HG03571 (cell line): ENCODE measurements around the gene TMEM165.
"Not testable (repeated sequence)": the region's sequence is repeated elsewhere in the genome, so short reads cannot be mapped to it uniquely, and the experiment has no call there.

Source experiments
- ATAC-seq: cut with Tn5 transposase; IDR thresholded peaks from one replicate; pipeline ENCODE4 v1.9.1; 2021; ENCODE audit not compliant: unreplicated experiment

The TMEM165 gene, protein sequence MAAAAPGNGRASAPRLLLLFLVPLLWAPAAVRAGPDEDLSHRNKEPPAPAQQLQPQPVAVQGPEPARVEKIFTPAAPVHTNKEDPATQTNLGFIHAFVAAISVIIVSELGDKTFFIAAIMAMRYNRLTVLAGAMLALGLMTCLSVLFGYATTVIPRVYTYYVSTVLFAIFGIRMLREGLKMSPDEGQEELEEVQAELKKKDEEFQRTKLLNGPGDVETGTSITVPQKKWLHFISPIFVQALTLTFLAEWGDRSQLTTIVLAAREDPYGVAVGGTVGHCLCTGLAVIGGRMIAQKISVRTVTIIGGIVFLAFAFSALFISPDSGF

DNA sequence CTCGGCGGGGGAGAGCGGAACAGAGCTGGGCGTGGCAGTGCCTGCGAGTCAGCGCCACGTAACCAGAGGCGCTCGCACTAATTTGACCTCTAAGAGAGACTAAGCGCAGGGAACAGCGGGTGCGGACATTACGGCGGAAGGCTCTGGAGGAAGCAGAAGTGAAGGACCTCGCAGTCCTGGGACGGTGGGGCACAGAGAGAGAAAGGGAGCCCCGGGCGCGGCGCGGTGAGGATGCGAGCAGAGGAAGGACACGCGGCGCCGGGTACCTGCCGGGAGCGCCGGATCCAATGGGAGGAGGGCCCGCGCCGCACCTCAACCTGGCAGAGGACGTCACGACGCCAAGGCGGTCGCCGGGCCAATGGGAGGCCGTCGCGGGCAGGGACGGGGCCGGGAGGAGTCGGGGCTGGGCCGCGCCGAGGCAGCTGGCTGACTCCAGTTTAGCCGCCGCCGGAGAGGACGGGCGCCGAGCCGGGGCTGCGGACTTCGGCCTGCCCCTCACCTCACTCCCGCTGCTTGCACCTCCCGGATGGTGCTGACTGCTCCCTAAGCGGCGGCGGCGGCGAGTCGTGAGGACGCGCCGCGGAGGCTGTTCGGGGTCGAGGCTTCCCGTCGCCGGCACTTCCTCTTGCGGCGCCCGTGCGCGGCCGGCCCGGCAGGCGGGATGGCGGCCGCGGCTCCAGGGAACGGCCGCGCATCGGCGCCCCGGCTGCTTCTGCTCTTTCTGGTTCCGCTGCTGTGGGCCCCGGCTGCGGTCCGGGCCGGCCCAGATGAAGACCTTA is at the start of gene TMEM165:
TSS of gene TMEM165 (plus strand) at position 429 of the 779 bp plus-strand sequence. CDS start at position 662, 233 bp downstream.
- peak; percentile 94 for ATAC-seq

DNA sequence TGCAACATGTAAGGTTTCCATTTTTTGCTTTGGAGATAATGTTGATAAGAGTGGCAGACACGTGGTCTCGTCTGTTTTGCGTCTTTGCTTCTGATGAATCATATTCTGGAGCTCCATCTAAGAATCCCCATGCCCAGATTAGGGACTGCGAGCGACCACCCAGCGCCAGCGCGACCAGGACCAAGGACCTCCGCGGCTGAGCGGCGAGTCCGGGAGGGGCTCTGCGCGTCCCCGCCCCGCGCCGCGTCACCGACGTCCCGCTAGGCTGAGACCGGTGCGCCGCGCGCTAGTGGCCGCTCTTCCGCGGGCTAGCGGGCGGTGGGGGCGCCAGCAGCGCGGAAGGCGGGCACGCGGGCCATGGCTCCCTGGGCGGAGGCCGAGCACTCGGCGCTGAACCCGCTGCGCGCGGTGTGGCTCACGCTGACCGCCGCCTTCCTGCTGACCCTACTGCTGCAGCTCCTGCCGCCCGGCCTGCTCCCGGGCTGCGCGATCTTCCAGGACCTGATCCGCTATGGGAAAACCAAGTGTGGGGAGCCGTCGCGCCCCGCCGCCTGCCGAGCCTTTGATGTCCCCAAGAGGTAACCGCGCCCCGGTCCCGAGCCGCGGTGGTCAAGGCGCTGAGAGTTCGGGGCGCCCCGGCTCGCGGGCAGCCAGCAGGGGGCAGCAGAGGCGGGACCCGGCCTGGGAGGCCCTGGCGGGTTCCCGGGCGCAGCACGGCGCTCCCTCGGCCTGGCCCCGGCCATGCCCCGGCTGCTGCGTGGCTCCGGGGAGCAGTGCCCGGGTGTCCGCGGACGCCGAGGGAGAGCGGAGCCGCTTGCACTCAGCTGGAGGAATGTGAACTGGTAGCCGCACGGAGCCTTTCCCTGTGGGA is 49.5 kb upstream of the TMEM165 start, which contains the start of gene SRD5A3:
TSS of gene SRD5A3 (plus strand) at position 263 of the 871 bp plus-strand sequence. CDS start at position 358, 95 bp downstream.
- ATAC-seq: peak; percentile 95

DNA sequence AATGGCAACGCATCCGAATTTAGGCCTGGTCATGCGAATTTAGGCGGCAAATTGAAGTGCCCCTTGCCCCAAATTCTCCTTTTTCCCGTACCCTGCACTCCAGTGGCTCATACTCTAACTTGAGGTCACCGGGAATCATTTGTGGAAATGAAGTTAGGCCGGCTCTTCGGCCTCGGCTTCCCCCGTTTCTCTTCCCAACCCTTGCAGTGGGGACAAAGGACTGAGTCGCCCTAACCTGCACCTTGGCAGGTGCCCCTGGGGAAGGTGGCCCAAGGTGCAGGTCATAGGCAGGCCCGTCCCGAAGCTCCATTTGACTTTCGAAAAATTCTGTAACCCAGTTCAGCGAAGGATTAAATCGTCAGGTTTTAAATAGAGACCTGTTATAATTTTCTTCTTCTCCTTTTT is 48.9 kb upstream of the TMEM165 start:
- ATAC-seq: no peak

DNA sequence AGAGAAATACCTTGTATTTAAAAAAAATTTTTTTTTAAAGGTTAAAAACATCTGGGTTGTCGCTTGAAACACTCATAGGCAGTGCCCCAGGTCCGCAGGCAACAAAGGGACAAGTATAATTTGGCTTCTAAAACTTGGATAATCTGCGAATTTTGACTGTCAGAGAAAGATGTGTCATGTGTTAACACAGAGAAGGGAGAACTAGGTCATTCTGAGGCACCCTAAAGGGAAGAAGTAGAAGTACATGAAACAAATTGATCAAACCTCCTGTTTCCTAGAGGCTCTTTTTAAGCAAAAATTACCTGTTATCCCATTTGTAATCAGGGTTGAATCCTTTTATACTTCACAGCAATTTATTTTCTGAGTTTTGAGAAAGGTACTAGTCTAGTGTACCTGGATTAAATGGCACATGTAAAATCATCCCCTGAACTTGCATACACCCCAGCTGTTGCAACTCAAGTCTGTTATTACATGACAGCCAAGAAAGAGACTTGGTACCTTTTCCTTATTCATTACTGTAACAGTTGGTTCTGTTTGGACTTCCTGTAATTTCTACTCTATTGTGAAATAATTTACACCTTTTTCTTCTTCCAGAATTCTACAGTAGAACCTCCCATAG is 48.0 kb upstream of the TMEM165 start:
- no peak for ATAC-seq

DNA sequence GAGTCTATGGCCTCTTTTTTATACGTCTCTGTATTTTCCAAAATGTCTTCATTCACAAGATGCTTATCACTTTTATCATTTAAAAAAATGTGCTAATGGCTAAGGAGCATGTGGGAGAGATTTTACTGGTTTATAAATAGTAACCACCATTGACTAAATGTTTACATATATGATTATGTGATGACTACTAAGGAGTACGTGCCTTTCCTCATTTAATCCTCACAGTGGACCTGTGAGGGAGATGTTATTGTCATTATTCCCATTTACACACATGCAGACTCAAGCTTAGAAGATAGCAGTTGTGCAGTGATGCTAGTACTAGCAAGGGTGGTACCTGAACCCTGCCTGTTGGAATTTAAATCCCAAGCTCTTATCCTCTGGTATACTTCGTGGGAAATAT is 47.3 kb upstream of the TMEM165 start:
- ATAC-seq: no peak

DNA sequence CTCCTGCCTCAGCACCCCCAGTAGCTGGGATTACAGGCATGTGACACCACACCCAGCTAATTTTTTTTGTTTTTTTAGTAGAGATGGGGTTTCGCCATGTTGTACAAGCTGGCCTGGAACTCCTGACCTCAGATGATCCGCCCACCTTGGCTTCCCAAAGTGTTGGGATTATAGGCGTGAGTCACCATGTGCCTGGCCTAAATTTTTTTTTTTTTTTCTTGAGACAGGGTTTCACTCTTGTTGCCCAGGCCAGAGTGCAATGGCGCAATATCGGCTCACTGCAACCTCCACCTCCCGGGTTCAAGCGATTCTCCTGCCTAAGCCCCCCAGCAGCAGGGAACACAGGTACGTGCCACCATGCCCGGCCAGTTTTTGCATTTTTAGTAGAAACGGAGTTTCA is 44.9 kb upstream of the TMEM165 start:
- ATAC-seq: not testable (repeated sequence)

DNA sequence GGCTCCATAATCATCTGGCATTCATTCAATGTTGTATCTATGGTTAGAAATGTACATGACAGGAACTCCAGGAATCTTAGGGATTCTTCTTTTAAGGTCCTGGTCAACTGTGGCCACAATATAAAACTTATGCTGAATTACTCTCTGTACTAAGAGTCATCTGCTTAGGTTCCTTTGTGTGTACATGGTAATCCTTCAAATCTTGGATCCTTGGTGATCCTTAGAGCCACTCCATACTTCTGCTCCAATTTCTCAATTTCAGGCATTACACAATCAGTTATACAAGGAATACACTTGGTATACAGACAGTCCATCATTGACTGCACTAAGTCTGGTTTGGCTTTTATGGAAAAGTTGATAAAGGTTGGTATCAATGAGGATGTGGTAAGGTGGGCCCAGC is 43.9 kb upstream of the TMEM165 start:
- no peak for ATAC-seq

DNA sequence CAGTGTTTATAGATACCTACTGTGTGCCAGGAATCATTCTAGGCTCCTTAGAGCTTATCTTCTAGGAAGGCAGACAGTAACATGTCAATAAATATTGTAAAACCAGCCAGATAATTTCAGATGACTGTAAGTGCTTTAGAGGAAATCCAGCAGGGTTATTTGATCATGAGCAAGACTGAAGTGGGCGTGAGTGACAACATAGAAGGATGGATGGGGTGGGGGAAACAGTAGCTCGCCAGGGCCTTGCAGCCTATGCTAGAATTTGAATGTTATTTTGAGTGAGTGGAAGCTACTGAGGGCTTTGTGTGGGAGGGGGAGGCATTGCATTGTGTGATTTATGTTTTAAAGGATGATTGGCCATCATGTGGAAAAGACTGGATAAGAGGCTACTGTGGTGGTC is 43.0 kb upstream of the TMEM165 start:
- no peak for ATAC-seq

DNA sequence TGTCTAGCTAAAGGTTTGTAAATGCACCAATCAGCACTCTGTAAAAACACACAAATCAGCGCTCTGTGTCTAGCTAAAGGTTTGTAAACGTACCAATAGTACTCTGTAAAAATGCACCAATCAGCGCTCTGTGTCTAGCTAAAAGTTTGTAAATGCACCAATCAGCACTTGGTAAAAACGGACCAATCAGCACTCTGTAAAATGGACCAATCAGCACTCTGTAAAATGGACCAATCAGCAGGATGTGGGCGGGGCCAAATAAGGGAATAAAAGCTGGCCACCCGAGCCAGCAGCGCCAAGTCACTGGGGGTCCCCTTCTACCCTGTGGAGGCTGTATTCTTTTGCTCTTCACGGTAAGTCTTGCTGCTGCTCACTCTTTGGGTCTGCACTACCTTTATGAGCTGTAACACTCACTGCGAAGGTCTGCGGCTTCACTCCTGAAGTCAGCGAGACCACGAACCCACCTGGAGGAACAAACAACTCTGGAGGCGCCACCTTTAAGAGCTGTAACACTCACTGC is 42.5 kb upstream of the TMEM165 start:
- ATAC-seq: not testable (repeated sequence)

DNA sequence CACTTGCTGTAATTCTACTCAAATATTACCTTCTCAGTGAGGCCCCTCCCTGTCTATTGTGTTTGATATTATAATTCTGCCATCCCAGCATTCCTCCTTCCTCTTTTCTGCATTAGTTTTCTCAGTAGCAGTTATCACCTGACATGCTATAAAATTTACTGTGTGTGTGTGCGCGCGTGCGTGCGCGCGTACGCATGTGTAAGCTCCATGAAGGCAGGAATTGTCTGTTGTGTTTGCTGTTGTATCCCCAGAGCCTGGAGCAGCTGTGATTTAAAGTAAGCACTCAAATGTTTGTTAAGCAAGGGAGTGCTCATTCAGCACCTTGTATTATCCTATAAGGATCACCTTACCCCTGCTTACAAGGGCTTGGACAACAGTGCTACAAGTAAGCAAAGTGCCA is 41.1 kb upstream of the TMEM165 start:
- no peak for ATAC-seq

DNA sequence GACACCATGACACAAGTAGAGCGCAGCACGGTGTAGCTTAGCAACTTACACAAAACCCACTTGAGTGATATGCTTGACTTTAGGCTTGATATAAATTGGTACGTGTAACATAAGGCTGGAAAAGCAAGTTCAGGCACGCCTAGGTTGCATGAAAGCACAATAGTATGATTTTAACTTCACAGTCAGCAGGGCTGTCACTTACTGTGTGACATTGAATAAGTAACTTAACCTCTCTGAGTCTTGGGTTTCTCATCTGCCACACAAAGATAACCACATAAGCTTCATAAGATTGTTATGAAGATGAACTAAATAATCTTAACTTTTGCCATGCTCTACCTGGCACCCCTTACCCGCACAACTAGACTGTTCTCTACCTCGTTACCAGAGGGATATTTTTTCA is 40.2 kb upstream of the TMEM165 start:
- ATAC-seq: no peak

DNA sequence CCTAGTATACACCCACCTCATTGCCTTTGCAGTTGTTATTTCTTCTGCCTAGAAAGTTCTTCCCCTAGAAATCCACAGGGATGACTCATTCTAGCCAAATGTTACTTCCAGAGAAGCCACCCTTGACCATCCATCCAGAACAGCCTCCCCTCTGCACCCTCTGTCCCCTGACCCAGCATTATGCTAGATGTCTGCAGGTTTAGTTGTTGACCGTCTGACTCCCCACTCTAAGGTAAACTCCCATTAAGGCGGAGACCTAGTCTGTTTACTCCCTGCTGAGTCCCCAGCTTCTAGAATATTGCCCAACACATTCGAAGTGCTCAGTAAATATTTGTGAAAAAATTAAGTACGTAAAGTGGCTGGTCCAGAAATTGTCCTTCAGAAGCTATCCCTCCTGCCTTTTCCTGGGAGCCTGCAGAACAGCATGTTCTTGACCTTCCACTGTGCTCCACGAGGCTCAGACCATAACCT is 38.7 kb upstream of the TMEM165 start:
- ATAC-seq: no peak

DNA sequence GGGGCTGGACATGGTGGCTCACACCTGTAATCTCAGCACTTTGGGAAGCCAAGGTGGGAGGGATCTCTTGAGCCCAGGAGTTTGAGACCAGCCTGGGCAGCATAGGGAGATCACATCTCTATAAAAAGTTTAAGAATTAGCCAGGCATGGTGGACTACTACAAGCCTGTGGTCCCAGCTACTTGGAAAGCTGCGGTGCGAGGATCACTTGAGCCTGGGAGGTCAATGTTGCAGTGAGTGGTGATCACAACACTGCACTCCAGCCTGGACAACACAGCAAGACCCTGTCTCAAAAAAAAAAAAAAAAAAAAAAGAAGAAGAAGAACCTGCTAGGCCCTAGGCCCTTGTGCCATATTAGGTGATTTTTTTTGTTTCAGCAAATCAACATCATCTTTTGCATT is 37.5 kb upstream of the TMEM165 start:
- no peak for ATAC-seq

DNA sequence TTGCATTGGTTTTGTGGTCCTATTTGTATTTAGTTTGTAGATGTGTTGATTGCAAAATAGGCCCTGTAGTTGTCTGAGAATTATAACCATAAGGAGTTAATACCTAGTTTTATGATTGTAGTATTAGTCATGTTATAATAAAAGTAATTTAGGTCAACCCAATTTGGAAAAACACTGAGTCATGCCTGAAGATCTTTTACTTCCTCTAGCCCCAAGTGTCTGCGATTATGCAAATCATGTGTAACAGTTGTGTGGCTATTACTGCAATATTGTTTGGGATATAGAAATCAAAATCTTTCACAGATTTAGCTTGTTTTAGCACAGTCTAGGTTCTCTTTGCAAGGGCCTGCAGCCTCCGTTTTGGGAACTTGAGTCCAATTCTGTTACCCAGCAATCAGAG is 37.1 kb upstream of the TMEM165 start:
- peak; percentile 70 for ATAC-seq

DNA sequence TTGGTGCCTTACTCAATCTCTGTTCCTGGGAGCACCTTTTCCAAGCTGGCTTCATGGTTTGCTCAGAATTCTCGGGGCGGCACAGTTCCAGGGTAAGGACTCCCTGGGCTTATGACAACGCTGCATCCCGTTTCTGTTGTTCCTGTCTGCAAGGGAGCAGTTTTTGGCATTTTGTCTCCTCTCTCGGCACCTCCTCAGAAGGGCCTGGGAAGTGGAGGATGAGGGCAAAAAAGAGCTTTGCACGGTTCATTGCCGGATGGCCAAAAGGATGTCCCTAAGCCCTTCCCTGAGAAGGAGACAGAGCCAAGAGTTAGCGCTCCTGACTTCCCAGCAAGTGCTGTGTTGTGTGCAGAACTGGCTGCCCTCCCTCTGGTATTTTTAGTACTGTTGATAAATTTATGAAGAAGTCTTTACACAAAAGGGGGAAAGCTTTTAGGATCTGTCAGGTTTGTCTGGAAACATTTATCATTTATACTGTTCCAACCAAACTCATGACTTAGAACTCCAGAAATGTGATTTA is 36.3 kb upstream of the TMEM165 start:
- no peak for ATAC-seq

DNA sequence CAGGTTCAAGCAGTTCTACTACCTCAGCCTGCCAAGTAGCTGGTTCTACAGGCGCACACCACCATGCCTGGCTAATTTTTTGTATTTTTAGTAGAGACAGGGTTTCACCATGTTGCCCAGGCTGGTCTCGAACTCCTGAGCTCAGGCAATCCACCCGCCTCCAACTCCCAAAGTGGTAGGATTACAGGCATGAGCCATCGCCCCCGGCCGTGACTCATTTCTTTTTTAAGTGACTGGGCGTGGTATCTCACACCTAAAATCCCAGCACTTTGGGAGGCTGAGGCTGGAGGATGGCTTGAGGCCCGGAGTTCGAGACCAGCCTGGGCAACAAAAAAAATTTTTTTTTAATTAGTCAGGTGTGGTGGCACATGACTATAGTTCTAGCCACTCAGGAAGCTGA is 32.8 kb upstream of the TMEM165 start:
- not testable (repeated sequence) for ATAC-seq

DNA sequence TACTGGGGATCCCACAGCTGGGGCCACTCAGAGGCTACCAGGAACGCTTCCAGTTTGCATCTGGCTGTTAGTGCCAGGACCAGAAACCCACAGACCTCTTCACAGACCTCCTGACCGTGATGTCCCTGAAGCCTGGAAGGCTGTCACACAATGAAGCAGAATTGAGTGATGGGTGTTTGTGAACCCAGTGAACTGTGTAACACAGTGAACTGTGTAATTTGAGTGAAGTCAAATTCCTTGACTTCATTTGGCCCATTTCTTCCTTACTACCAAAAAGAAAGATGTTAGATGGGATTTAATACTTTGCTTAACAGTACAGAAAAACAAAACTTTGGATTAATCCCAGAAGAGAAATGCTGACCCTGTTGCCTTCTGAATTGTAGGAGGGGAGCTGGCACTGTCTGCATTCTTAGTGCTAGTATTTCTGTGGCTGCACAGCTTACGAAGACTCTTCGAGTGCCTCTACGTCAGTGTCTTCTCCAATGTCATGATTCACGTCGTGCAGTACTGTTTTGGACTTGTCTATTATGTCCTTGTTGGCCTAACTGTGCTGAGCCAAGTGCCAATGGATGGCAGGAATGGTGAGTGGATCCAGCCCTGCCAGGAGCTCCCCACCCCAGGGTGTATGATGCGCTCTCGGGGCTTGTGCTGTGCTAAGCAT is 31.9 kb upstream of the TMEM165 start:
- ATAC-seq: no peak

DNA sequence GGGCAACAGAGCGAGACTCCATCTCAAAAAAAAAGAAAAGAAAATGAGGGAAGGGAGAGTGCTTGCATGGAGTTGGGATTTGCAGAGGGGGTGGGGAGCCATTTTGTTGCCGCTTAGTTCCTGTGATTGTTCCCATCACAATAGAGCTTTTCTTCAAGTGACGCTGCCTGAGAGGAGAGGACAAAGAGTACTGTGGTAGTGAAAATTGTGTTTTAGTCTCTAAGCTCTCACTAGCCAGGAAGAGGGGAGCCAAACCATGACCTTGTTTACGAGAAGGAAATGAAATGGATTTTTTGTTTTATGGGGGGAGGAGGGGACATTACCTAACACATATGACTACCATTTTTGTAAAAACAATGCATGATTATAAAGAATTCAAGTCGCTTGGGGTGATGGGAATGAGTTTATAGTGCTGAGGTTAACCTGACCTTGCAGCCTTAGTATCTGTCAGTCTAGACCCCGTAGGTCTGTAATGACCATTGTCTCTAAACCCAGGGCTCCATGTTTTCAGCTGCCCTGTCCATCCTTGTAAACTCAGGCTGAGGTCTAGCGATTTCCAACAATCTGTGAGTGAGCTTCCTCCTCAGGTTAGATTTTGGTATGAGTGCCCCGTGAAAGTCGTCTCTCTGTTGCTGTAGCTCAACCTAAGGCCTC is 30.9 kb upstream of the TMEM165 start:
- ATAC-seq: no peak

DNA sequence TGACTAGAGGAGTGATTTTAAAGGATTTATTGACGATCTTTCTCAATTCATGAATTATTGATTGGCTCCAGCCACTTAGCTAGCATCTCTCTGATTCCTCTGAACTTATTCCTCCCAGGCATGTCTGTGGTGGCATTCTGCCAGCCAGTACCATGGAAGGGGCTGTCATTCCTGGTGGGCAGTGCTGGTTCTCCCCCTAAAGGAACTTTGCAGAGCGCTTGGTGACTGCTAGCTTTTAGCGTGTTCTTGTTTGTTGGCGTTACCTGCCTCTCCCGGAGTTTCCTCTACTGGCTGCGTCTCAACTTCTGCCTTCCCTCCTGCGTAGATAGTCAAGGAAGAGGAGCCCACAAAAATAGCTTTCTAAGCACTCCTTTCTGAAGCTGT is 30.4 kb upstream of the TMEM165 start:
- no peak for ATAC-seq
